Measurements from ENCODE around the gene PSKH1. TPM values are rescaled to one million over a fixed set of nuclear protein-coding genes. Genes with fewer than 3 reads are reported as not detected.
"Not testable (repeated sequence)": the region's sequence is repeated elsewhere in the genome, so short reads cannot be mapped to it uniquely, and the experiment has no call there.

Gene PSKH1
- total RNA-seq, 2 experiments from 2014 or later, result 10.0 to 11.7 TPM

GRCh38 chr16:67966549-67967182 is 73.6 kb downstream of the PSKH1 start:
- Mint-ChIP-seq H3K36me3 (peaks cover 3% of the 10 kb centered on the region), H3K27me3 (no peaks in the 10 kb centered on the region), H3K4me1 (ENCODE audit: low read depth) (peaks cover 18% of the 10 kb centered on the region), H3K27ac (no peak overlapping the region), H3K9me3 (no peaks in the 10 kb centered on the region), H3K4me3 (peak overlapping the region; percentile 99)
- intact Hi-C loops (cut with micrococcal nuclease), result no loop called here
- ChIA-PET CTCF (interaction anchor here (1.1 to 1.3 kb wide), 3 partner anchors 25 to 74 kb away, joined by 3 to 4 read pairs (median 3); no protein-coding TSS in a partner anchor), POLR2A (no interaction called here)
- DNase-seq, result no peak

GRCh38 chr16:67967183-67967957 is 74.3 kb downstream of the PSKH1 start:
- Mint-ChIP-seq H3K27me3 (no peaks in the 10 kb centered on the region), H3K36me3 (peaks cover 3% of the 10 kb centered on the region), H3K4me3 (peak overlapping the region; percentile 99), H3K4me1 (ENCODE audit: low read depth) (peaks cover 18% of the 10 kb centered on the region), H3K27ac (peak overlapping the region; percentile 78), H3K9me3 (no peaks in the 10 kb centered on the region)
- POLR2A ChIA-PET, result interaction anchor here (0.8 kb wide), 1 partner anchor 102 kb away, joined by 3 read pairs; no protein-coding TSS in a partner anchor
- CTCF ChIA-PET, result interaction anchor here (0.7 to 1.3 kb wide), 4 partner anchors 26 to 420 kb away, joined by 3 to 4 read pairs (median 3); no protein-coding TSS in a partner anchor
- peak; percentile 62 for DNase-seq
- intact Hi-C loops (cut with micrococcal nuclease), result no loop called here

- ChIA-PET CTCF (interaction anchor here (0.7 kb wide), 1 partner anchor 421 kb away, joined by 3 read pairs; no protein-coding TSS in a partner anchor), POLR2A (interaction anchor here (0.8 to 1.7 kb wide), 2 partner anchors 31 to 102 kb away, joined by 3 to 6 read pairs; partner anchors contain the start of gene PSMB10)
- Mint-ChIP-seq H3K9me3 (no peaks in the 10 kb centered on the region), H3K36me3 (no peaks in the 10 kb centered on the region), H3K4me1 (ENCODE audit: low read depth) (peaks cover 18% of the 10 kb centered on the region), H3K4me3 (peak overlapping the region; percentile 99), H3K27me3 (no peaks in the 10 kb centered on the region), H3K27ac (peak overlapping the region; percentile 78)
- intact Hi-C loops (cut with micrococcal nuclease), result loop anchor here (1.0 to 2.0 kb wide), 3 partner anchors 31 to 73 kb away; partner anchors contain the start of genes DPEP2 and PSMB10
- DNase-seq, result peak; percentile 47
Measured at GRCh38 chr16:67967958-67968399, 74.9 kb downstream of the PSKH1 start.

- Mint-ChIP-seq H3K27me3 (no peaks in the 10 kb centered on the region), H3K4me1 (ENCODE audit: low read depth) (peaks cover 18% of the 10 kb centered on the region), H3K36me3 (no peaks in the 10 kb centered on the region), H3K27ac (peak within 1 kb of the TSS; percentile 78), H3K9me3 (no peaks in the 10 kb centered on the region), H3K4me3 (peak within 1 kb of the TSS; percentile 99)
- intact Hi-C loops (cut with micrococcal nuclease), result loop anchor here (1.0 to 2.0 kb wide), 3 partner anchors 30 to 72 kb away; partner anchors contain the start of genes DPEP2 and PSMB10
- CTCF ChIA-PET, result interaction anchor here (0.7 kb wide), 1 partner anchor 422 kb away, joined by 3 read pairs; no protein-coding TSS in a partner anchor
- peak; percentile 94 for DNase-seq
- POLR2A ChIA-PET, result interaction anchor here (0.8 to 1.7 kb wide), 2 partner anchors 32 to 101 kb away, joined by 3 to 6 read pairs; partner anchors contain the start of gene PSMB10
Measured at GRCh38 chr16:67968400-67969253, 75.6 kb downstream of the PSKH1 start, which contains the start of gene SLC12A4. SLC12A4 (minus strand) TSS chr16:67968637; CDS start chr16:67968553, 84 bp downstream.

- Mint-ChIP-seq H3K36me3 (no peaks in the 10 kb centered on the region), H3K4me1 (ENCODE audit: low read depth) (peaks cover 18% of the 10 kb centered on the region), H3K9me3 (no peaks in the 10 kb centered on the region), H3K4me3 (peak overlapping the region; percentile 99), H3K27ac (peak overlapping the region; percentile 71), H3K27me3 (no peaks in the 10 kb centered on the region)
- CTCF ChIA-PET, result no interaction called here
- DNase-seq, result no peak
- intact Hi-C loops (cut with micrococcal nuclease), result loop anchor here (2.0 kb wide), 2 partner anchors 29 to 71 kb away; partner anchors contain the start of gene DPEP2
- POLR2A ChIA-PET, result interaction anchor here (0.8 to 1.7 kb wide), 2 partner anchors 33 to 37 kb away, joined by 3 to 6 read pairs; partner anchors contain the start of gene PSMB10
Measured at GRCh38 chr16:67969254-67970039, 76.4 kb downstream of the PSKH1 start.

- no peak overlapping the region for H3K27ac Mint-ChIP-seq
- H3K4me1 Mint-ChIP-seq (ENCODE audit: low read depth), result peaks cover 18% of the 10 kb centered on the region
- H3K36me3 Mint-ChIP-seq, result no peaks in the 10 kb centered on the region
- H3K27me3 Mint-ChIP-seq, result no peaks in the 10 kb centered on the region
- no peaks in the 10 kb centered on the region for H3K9me3 Mint-ChIP-seq
- ChIA-PET POLR2A (no interaction called here), CTCF (no interaction called here)
- no peak for DNase-seq
- intact Hi-C loops (cut with micrococcal nuclease), result no loop called here
- no peak overlapping the region for H3K4me3 Mint-ChIP-seq
Measured at GRCh38 chr16:67971111-67971510, 78.1 kb downstream of the PSKH1 start.

GRCh38 chr16:67972285-67972684 is 79.2 kb downstream of the PSKH1 start:
- CTCF ChIA-PET, result interaction anchor here (1.2 kb wide), 1 partner anchor 68 kb away, joined by 4 read pairs; no protein-coding TSS in a partner anchor
- DNase-seq; H3K9me3 Mint-ChIP-seq; intact Hi-C loops (cut with micrococcal nuclease); POLR2A ChIA-PET; H3K4me3 Mint-ChIP-seq; H3K27me3 Mint-ChIP-seq; H3K36me3 Mint-ChIP-seq; H3K27ac Mint-ChIP-seq: not testable (repeated sequence)
- peaks cover 11% of the 10 kb centered on the region for H3K4me1 Mint-ChIP-seq (ENCODE audit: low read depth)

GRCh38 chr16:67975321-67976105 is 82.5 kb downstream of the PSKH1 start:
- Mint-ChIP-seq H3K9me3 (no peaks in the 10 kb centered on the region), H3K4me3 (no peak overlapping the region), H3K36me3 (no peaks in the 10 kb centered on the region), H3K27me3 (no peaks in the 10 kb centered on the region), H3K27ac (no peak overlapping the region), H3K4me1 (ENCODE audit: low read depth) (no peaks in the 10 kb centered on the region)
- DNase-seq, result no peak
- POLR2A ChIA-PET, result no interaction called here
- CTCF ChIA-PET, result interaction anchor here (1.1 to 1.2 kb wide), 2 partner anchors 65 to 92 kb away, joined by 3 to 5 read pairs; no protein-coding TSS in a partner anchor
- intact Hi-C loops (cut with micrococcal nuclease), result no loop called here

GRCh38 chr16:67976205-67976604 is 83.2 kb downstream of the PSKH1 start:
- no peaks in the 10 kb centered on the region for H3K9me3 Mint-ChIP-seq
- no peaks in the 10 kb centered on the region for H3K4me1 Mint-ChIP-seq (ENCODE audit: low read depth)
- H3K27ac Mint-ChIP-seq, result no peak overlapping the region
- ChIA-PET POLR2A (no interaction called here), CTCF (interaction anchor here (1.2 kb wide), 1 partner anchor 92 kb away, joined by 5 read pairs; no protein-coding TSS in a partner anchor)
- intact Hi-C loops (cut with micrococcal nuclease), result no loop called here
- H3K4me3 Mint-ChIP-seq, result no peak overlapping the region
- DNase-seq, result no peak
- no peaks in the 10 kb centered on the region for H3K36me3 Mint-ChIP-seq
- H3K27me3 Mint-ChIP-seq, result no peaks in the 10 kb centered on the region

GRCh38 chr16:67977005-67977404 is 84.0 kb downstream of the PSKH1 start:
- Mint-ChIP-seq H3K9me3 (no peaks in the 10 kb centered on the region), H3K4me1 (ENCODE audit: low read depth) (no peaks in the 10 kb centered on the region), H3K27ac (no peak overlapping the region), H3K36me3 (no peaks in the 10 kb centered on the region), H3K27me3 (no peaks in the 10 kb centered on the region), H3K4me3 (no peak overlapping the region)
- DNase-seq, result no peak
- intact Hi-C loops (cut with micrococcal nuclease), result no loop called here
- ChIA-PET POLR2A (no interaction called here), CTCF (no interaction called here)

Measured in activated CD4-positive, alpha-beta memory T cell treated with anti-CD3 and anti-CD28 coated beads for 36 hours (primary cell).